ENCODE data around the gene LRRC53. TPM values are rescaled to one million over a fixed set of nuclear protein-coding genes. Genes with fewer than 3 reads are reported as not detected.

Gene LRRC53
- total RNA-seq, 1 experiment from 2014 or later: not detected

- intact Hi-C loops (cut with micrococcal nuclease; ENCODE audit: unreplicated experiment): no loop called here
- Mint-ChIP-seq H3K36me3 (ENCODE audit: insufficient read depth, unreplicated experiment) (no peaks in the 10 kb centered on the region), H3K27me3 (ENCODE audit: unreplicated experiment) (peaks cover 19% of the 10 kb centered on the region), H3K4me1 (ENCODE audit: low read depth, unreplicated experiment) (no peaks in the 10 kb centered on the region), H3K9me3 (ENCODE audit: low read depth, unreplicated experiment) (no peaks in the 10 kb centered on the region), H3K27ac (ENCODE audit: unreplicated experiment) (no peak overlapping the region), H3K4me3 (ENCODE audit: low read depth, unreplicated experiment) (no peak overlapping the region)
- no TSS peak for BruUV-seq (replicated peaks)
- CTCF ChIA-PET: no interaction called here
- no peak for DNase-seq
- TF ChIP-seq, protein P1, sequence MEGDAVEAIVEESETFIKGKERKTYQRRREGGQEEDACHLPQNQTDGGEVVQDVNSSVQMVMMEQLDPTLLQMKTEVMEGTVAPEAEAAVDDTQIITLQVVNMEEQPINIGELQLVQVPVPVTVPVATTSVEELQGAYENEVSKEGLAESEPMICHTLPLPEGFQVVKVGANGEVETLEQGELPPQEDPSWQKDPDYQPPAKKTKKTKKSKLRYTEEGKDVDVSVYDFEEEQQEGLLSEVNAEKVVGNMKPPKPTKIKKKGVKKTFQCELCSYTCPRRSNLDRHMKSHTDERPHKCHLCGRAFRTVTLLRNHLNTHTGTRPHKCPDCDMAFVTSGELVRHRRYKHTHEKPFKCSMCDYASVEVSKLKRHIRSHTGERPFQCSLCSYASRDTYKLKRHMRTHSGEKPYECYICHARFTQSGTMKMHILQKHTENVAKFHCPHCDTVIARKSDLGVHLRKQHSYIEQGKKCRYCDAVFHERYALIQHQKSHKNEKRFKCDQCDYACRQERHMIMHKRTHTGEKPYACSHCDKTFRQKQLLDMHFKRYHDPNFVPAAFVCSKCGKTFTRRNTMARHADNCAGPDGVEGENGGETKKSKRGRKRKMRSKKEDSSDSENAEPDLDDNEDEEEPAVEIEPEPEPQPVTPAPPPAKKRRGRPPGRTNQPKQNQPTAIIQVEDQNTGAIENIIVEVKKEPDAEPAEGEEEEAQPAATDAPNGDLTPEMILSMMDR (IDR thresholded peaks at IDR 0.05; ENCODE audit: unreplicated experiment): no peak
Observed at GRCh38 chr1:74523873-74524480, 11.6 kb upstream of the LRRC53 start.

GRCh38 chr1:74522148-74522547, 9.7 kb upstream of the LRRC53 start:
- intact Hi-C loops (cut with micrococcal nuclease; ENCODE audit: unreplicated experiment): no loop called here
- DNase-seq: no peak
- H3K27ac Mint-ChIP-seq (ENCODE audit: unreplicated experiment): no peak overlapping the region
- BruUV-seq (replicated peaks): no TSS peak
- CTCF ChIA-PET: interaction anchor here (1.0 kb wide), 1 partner anchor 18 kb away, joined by 3 read pairs; no protein-coding TSS in a partner anchor
- no peaks in the 10 kb centered on the region for H3K9me3 Mint-ChIP-seq (ENCODE audit: low read depth, unreplicated experiment)
- H3K36me3 Mint-ChIP-seq (ENCODE audit: insufficient read depth, unreplicated experiment): no peaks in the 10 kb centered on the region
- H3K4me3 Mint-ChIP-seq (ENCODE audit: low read depth, unreplicated experiment): no peak overlapping the region
- TF ChIP-seq, protein P1 (IDR thresholded peaks at IDR 0.05; ENCODE audit: unreplicated experiment): no peak
- H3K4me1 Mint-ChIP-seq (ENCODE audit: low read depth, unreplicated experiment): no peaks in the 10 kb centered on the region
- peaks cover 2% of the 10 kb centered on the region for H3K27me3 Mint-ChIP-seq (ENCODE audit: unreplicated experiment)

DNA sequence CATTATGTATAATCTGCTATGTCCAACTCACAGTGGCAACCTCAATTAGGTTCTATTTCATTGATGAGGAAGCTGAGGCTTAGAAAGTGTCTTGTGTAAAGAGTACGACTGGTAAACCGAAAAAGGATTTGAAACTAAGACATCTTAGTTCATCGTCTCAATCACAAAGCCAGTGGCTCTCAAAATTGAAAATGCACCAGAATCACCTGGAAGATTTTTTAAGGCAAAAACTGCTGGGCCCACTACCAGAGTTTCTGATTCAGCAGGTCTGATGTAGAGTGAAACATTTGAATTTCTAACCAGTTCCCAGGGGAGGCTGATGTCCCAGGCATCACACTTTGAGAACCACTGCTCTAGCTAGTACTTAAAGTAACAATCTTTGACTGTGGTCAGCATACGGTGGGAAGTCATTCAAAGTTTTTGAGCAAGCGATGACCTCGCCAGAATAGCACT, 5.2 kb upstream of the LRRC53 start:
- CTCF ChIA-PET: no interaction called here
- Mint-ChIP-seq H3K4me3 (ENCODE audit: low read depth, unreplicated experiment) (no peak overlapping the region), H3K4me1 (ENCODE audit: low read depth, unreplicated experiment) (no peaks in the 10 kb centered on the region), H3K27me3 (ENCODE audit: unreplicated experiment) (no peaks in the 10 kb centered on the region), H3K36me3 (ENCODE audit: insufficient read depth, unreplicated experiment) (no peaks in the 10 kb centered on the region), H3K9me3 (ENCODE audit: low read depth, unreplicated experiment) (no peaks in the 10 kb centered on the region), H3K27ac (ENCODE audit: unreplicated experiment) (no peak overlapping the region)
- TF ChIP-seq, protein P1 (IDR thresholded peaks at IDR 0.05; ENCODE audit: unreplicated experiment): no peak
- no TSS peak for BruUV-seq (replicated peaks)
- no peak for DNase-seq
- intact Hi-C loops (cut with micrococcal nuclease; ENCODE audit: unreplicated experiment): no loop called here

GRCh38 chr1:74513411-74514300, 1.2 kb upstream of the LRRC53 start:
- no peak overlapping the region for H3K27ac Mint-ChIP-seq (ENCODE audit: unreplicated experiment)
- no peak for DNase-seq
- no peaks in the 10 kb centered on the region for H3K27me3 Mint-ChIP-seq (ENCODE audit: unreplicated experiment)
- CTCF ChIA-PET: no interaction called here
- TF ChIP-seq, protein P1 (IDR thresholded peaks at IDR 0.05; ENCODE audit: unreplicated experiment): no peak
- BruUV-seq (replicated peaks): no TSS peak
- H3K9me3 Mint-ChIP-seq (ENCODE audit: low read depth, unreplicated experiment): no peaks in the 10 kb centered on the region
- intact Hi-C loops (cut with micrococcal nuclease; ENCODE audit: unreplicated experiment): no loop called here
- no peaks in the 10 kb centered on the region for H3K36me3 Mint-ChIP-seq (ENCODE audit: insufficient read depth, unreplicated experiment)
- no peak overlapping the region for H3K4me3 Mint-ChIP-seq (ENCODE audit: low read depth, unreplicated experiment)
- H3K4me1 Mint-ChIP-seq (ENCODE audit: low read depth, unreplicated experiment): no peaks in the 10 kb centered on the region

Measured in Calu3 (cell line).